ENCODE data around the gene ZW10. TPM values are rescaled to one million over a fixed set of nuclear protein-coding genes. Genes with fewer than 3 reads are reported as not detected.
A peak's percentile ranks its signal among the peaks of the same experiment; 100 is the strongest.

Gene ZW10
- total and polyA plus RNA-seq, 2 of the 13 experiments (the other 11 are each of a cell fraction or from before 2014, with no cell fraction given) = 5.8 to 31.3 TPM

DNA sequence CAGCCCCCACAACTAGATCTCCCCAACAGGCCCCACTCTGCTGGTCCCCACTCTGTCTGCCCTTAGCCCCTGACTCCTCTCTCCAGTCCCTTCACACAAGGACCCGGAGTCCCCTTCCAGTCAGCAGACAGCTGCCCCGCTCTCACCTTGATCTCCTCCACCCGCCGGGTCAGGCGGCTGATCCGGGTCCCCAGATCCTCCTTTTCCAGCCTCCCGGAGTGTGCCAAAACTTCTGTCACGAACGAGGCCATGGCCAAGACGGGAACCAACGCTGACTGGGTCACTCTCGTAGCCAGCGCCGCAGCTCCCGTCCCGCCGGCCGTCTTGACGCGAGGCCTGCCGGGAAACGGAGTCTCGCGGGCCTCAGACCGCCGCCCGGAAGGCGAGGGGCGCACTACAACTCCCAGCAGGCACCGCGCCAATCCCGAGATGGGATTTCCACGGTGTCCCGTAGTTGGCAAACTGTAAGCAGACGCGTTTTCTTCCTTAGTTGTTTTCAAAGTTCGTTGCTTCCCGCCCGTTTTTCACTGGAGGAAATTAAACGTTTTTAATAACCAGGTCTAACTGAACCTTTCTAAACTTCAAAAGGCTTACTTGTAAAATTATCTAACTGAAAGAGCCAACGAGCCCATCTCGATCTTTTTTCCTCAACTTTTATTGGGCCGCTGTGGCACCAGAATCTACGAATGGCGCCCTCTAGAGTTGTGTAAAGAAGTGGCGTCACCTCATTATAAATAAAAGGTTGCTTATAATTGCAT lies at the start of gene ZW10 (continued):
- TF ChIP-seq HDAC6 (IDR thresholded peaks at IDR 0.05; ENCODE audit: low read depth, low read length) (no peak), NR3C1 (CRISPR knock-in tag; IDR thresholded peaks at IDR 0.05) (no peak), FOSL2 (CRISPR knock-in tag; IDR thresholded peaks at IDR 0.05) (peak; percentile 47; the same call in 1 of the 2 replicates), ZNF614 (CRISPR knock-in tag; IDR thresholded peaks at IDR 0.05; ENCODE audit: borderline replicate concordance) (no peak), KDM6A (CRISPR knock-in tag; IDR thresholded peaks at IDR 0.05; ENCODE audit: low read depth) (no peak), NFIC (IDR thresholded peaks at IDR 0.05; ENCODE audit: low read length) (0 out of 2 replicates have a peak, but pooled peaks have one; percentile 40), CENPX (CRISPR knock-in tag; IDR thresholded peaks at IDR 0.05) (no peak), ZNF883 (CRISPR knock-in tag; IDR thresholded peaks at IDR 0.05; ENCODE audit: not compliant biosample characterization) (peak; percentile 67), NFKB2 (CRISPR knock-in tag; IDR thresholded peaks at IDR 0.05; ENCODE audit: borderline replicate concordance) (peak; percentile 66; the same call in 1 of the 2 replicates), NR2F2 (IDR thresholded peaks at IDR 0.05; ENCODE audit: borderline replicate concordance, low read depth) (no peak), THYN1 (CRISPR knock-in tag; IDR thresholded peaks at IDR 0.05; ENCODE audit: borderline replicate concordance, low read depth) (no peak), SETDB1 (CRISPR knock-in tag; IDR thresholded peaks at IDR 0.05; ENCODE audit: borderline replicate concordance) (no peak), PRMT3 (CRISPR knock-in tag; IDR thresholded peaks at IDR 0.05; ENCODE audit: borderline replicate concordance, low read depth) (no peak), SMC3 (IDR thresholded peaks at IDR 0.05; ENCODE audit: low read length) (no peak), REXO4 (CRISPR knock-in tag; IDR thresholded peaks at IDR 0.05; ENCODE audit: borderline replicate concordance) (no peak), NFATC3 (CRISPR knock-in tag; IDR thresholded peaks at IDR 0.05) (no peak), HNRNPK (IDR thresholded peaks at IDR 0.05; ENCODE audit: low read depth, low read length, poor library complexity, severe bottlenecking) (no peak), HDAC1 (CRISPR knock-in tag; IDR thresholded peaks at IDR 0.05) (peak; percentile 86), ZNF672 (CRISPR knock-in tag; IDR thresholded peaks at IDR 0.05) (no peak), ZSCAN21 (CRISPR knock-in tag; IDR thresholded peaks at IDR 0.05; ENCODE audit: borderline replicate concordance) (no peak; the same call in 1 of the 2 replicates), KAT2B (IDR thresholded peaks at IDR 0.05; ENCODE audit: borderline replicate concordance, low read depth, low read length) (no peak)
- TF ChIP-seq, protein P1, sequence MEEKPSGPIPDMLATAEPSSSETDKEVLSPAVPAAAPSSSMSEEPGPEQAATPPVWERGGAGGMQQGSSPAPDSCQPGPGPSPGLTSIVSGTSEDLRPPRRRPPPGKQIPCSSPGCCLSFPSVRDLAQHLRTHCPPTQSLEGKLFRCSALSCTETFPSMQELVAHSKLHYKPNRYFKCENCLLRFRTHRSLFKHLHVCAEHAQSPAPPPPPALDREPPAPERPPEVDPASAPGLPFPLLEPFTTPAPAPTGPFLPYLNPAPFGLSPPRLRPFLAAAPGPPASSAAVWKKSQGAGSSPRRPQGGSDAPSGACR (CRISPR knock-in tag; IDR thresholded peaks at IDR 0.05) = no peak
- TF ChIP-seq, protein P2, sequence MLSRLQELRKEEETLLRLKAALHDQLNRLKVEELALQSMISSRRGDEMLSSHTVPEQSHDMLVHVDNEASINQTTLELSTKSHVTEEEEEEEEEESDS (CRISPR knock-in tag; IDR thresholded peaks at IDR 0.05; ENCODE audit: borderline replicate concordance) = no peak
- TF ChIP-seq, protein P3, sequence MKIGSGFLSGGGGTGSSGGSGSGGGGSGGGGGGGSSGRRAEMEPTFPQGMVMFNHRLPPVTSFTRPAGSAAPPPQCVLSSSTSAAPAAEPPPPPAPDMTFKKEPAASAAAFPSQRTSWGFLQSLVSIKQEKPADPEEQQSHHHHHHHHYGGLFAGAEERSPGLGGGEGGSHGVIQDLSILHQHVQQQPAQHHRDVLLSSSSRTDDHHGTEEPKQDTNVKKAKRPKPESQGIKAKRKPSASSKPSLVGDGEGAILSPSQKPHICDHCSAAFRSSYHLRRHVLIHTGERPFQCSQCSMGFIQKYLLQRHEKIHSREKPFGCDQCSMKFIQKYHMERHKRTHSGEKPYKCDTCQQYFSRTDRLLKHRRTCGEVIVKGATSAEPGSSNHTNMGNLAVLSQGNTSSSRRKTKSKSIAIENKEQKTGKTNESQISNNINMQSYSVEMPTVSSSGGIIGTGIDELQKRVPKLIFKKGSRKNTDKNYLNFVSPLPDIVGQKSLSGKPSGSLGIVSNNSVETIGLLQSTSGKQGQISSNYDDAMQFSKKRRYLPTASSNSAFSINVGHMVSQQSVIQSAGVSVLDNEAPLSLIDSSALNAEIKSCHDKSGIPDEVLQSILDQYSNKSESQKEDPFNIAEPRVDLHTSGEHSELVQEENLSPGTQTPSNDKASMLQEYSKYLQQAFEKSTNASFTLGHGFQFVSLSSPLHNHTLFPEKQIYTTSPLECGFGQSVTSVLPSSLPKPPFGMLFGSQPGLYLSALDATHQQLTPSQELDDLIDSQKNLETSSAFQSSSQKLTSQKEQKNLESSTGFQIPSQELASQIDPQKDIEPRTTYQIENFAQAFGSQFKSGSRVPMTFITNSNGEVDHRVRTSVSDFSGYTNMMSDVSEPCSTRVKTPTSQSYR (CRISPR knock-in tag; IDR thresholded peaks at IDR 0.05; ENCODE audit: borderline replicate concordance) = no peak
- TF ChIP-seq, protein P4, sequence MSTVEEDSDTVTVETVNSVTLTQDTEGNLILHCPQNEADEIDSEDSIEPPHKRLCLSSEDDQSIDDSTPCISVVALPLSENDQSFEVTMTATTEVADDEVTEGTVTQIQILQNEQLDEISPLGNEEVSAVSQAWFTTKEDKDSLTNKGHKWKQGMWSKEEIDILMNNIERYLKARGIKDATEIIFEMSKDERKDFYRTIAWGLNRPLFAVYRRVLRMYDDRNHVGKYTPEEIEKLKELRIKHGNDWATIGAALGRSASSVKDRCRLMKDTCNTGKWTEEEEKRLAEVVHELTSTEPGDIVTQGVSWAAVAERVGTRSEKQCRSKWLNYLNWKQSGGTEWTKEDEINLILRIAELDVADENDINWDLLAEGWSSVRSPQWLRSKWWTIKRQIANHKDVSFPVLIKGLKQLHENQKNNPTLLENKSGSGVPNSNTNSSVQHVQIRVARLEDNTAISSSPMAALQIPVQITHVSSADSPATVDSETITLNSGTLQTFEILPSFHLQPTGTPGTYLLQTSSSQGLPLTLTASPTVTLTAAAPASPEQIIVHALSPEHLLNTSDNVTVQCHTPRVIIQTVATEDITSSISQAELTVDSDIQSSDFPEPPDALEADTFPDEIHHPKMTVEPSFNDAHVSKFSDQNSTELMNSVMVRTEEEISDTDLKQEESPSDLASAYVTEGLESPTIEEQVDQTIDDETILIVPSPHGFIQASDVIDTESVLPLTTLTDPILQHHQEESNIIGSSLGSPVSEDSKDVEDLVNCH (CRISPR knock-in tag; IDR thresholded peaks at IDR 0.05) = no peak

Measured in HepG2 (cell line).